B cell (primary cell): Measurements from ENCODE around the gene IL12A. TPM values are rescaled to one million over a fixed set of nuclear protein-coding genes. Genes with fewer than 3 reads are reported as not detected.

Experiments
- ATAC-seq: fragments of 200-7000 bp; cut with Tn5 transposase; one replicate; pipeline ENCODE4 v1.10.0; 2021; ENCODE audit warnings: low read depth, mild to moderate bottlenecking, moderate number of reproducible peaks, moderate library complexity
- CTCF ChIA-PET: fragments of 350-600 bp; sonication (Branson Sonifier 250); formaldehyde crosslinking; loops from one replicate; lab custom pipeline; 2021; ENCODE audit warnings: antibody characterized with exemption, inconsistent platforms; lab: Charles Lee
- POLR2A ChIA-PET: fragments of 350-600 bp; sonication (Branson Sonifier 250); formaldehyde crosslinking; loops from one replicate; lab custom pipeline; 2021; ENCODE audit warnings: antibody characterized with exemption; lab: Charles Lee
- DNase-seq: peaks from one replicate; pipeline ENCODE4 v3.0.0; 2013
- H2AFZ ChIP-seq: 2 replicates; pipeline ENCODE4 v1.6.1; 2012; ENCODE audit warnings: mild to moderate bottlenecking, low read depth, low read length; ENCODE audit not compliant: insufficient read depth, poor library complexity, severe bottlenecking
- H3K27ac ChIP-seq, 2 donors: 1 replicate in 1 of 2; 2 replicates in 1 of 2; pipeline ENCODE4 v1.5.1; 2012 to 2013; ENCODE audit warnings: low read length in 2 of 2, mild to moderate bottlenecking in 2 of 2, moderate library complexity in 1 of 2
- H3K27me3 ChIP-seq, 4 experiments: fragments of 200-600 bp in 1 of 4; sonication (generic) in 1 of 4; replicated peaks in 1 of 4; 1 replicate in 2 of 4; 2 replicates in 2 of 4; pipeline versions ENCODE4 v1.6.1 to v1.7.0; 2013 to 2016; ENCODE audit warnings: low read length in 3 of 4, mild to moderate bottlenecking in 2 of 4, mixed read lengths in 1 of 4, moderate library complexity in 1 of 4; ENCODE audit not compliant: insufficient read depth in 4 of 4, control insufficient read depth in 3 of 4; ENCODE audit errors: control extremely low read depth in 1 of 4
- H3K36me3 ChIP-seq, 2 experiments: replicated peaks in 1 of 2; 1 replicate in 1 of 2; 2 replicates in 1 of 2; pipeline versions ENCODE4 v1.6.1 to v1.7.1; 2013; ENCODE audit warnings: low read length in 1 of 2; ENCODE audit not compliant: insufficient read depth in 2 of 2, control insufficient read depth in 1 of 2; ENCODE audit errors: control extremely low read depth in 1 of 2, extremely low read depth in 1 of 2
- H3K4me1 ChIP-seq, 2 donors: fragments of 200-600 bp in 1 of 2; sonication (generic) in 1 of 2; 1 replicate in 1 of 2; 2 replicates in 1 of 2; pipeline versions ENCODE4 v1.5.1 to v1.6.1; 2013 to 2017; ENCODE audit warnings: low read length in 2 of 2; ENCODE audit not compliant: control insufficient read depth in 2 of 2, insufficient read depth in 2 of 2
- H3K4me2 ChIP-seq: replicated peaks from 2 replicates; pipeline ENCODE3; 2012; ENCODE audit warnings: mild to moderate bottlenecking, low read depth, low read length; ENCODE audit not compliant: poor library complexity, severe bottlenecking
- H3K4me3 ChIP-seq, 5 experiments: fragments of 200-600 bp in 1 of 5; sonication (generic) in 1 of 5; 1 replicate in 3 of 5; 2 replicates in 2 of 5; pipeline versions ENCODE4 v1.5.1 to v1.7.0; 2011 to 2016; ENCODE audit warnings: low read length in 4 of 5, mild to moderate bottlenecking in 4 of 5, low read depth in 2 of 5, control low read depth in 1 of 5, moderate library complexity in 1 of 5; ENCODE audit not compliant: insufficient read depth in 1 of 5; ENCODE audit errors: control extremely low read depth in 1 of 5, extremely low read depth in 1 of 5
- H3K79me2 ChIP-seq: fragments of 200-600 bp; sonication (generic); one replicate; pipeline ENCODE4 v1.6.0; 2016; ENCODE audit warnings: low read length; ENCODE audit not compliant: control insufficient read depth, insufficient read depth
- H3K9ac ChIP-seq: fragments of 200-600 bp; sonication (generic); 2 replicates; pipeline ENCODE4 v1.6.1; 2017; ENCODE audit warnings: mild to moderate bottlenecking, low read length, moderate library complexity
- H3K9me3 ChIP-seq, 3 donors: one replicate each; pipeline versions ENCODE4 v1.6.1 to v1.7.1; 2013; ENCODE audit warnings: low read length in 2 of 3; ENCODE audit not compliant: control insufficient read depth in 2 of 3, insufficient read depth in 1 of 3; ENCODE audit errors: control extremely low read depth in 1 of 3
- H4K20me1 ChIP-seq: 2 replicates; pipeline ENCODE4 v1.6.0; 2012; ENCODE audit warnings: mild to moderate bottlenecking, low read length; ENCODE audit not compliant: insufficient read depth, control insufficient read depth, poor library complexity, severe bottlenecking
- H3K27ac Mint-ChIP-seq: one replicate; pipeline ENCODE4 v1.8.0; 2021; ENCODE audit warnings: mixed read lengths
- H3K27me3 Mint-ChIP-seq: one replicate; pipeline ENCODE4 v1.8.0; 2021; ENCODE audit warnings: mixed read lengths
- H3K4me1 Mint-ChIP-seq: one replicate; pipeline ENCODE4 v1.8.0; 2021; ENCODE audit warnings: mixed read lengths
- H3K4me3 Mint-ChIP-seq: one replicate; pipeline ENCODE4 v1.8.0; 2021; ENCODE audit warnings: mixed read lengths
- H3K9me3 Mint-ChIP-seq: one replicate; pipeline ENCODE4 v1.8.0; 2022; ENCODE audit warnings: mixed read lengths; ENCODE audit not compliant: insufficient read depth
- EZH2 ChIP-seq: IDR thresholded peaks from 2 replicates; pipeline ENCODE4 v1.6.1; 2012; ENCODE audit warnings: borderline replicate concordance, low read depth, mild to moderate bottlenecking, moderate library complexity, low read length; ENCODE audit not compliant: insufficient read depth, poor library complexity, severe bottlenecking
- WGBS: methylation state at CpG from one replicate; pipeline ENCODE4 v1.1.5; 2013; ENCODE audit warnings: missing lambda C conversion rate; ENCODE audit not compliant: insufficient coverage; 5-methylcytosine and 5-hydroxymethylcytosine counted together
- intact Hi-C: fragments of 100-400 bp; cut with micrococcal nuclease; formaldehyde crosslinking; loops from one replicate; pipeline ENCODE4 v1.10.0; 2022
- polyA plus RNA-seq: library from polyadenylated mRNA; depleted of rRNA; stranded (reverse); fragments of >200 nt; gene quantifications from 2 replicates; pipeline ENCODE4 v1.2.3, GENCODE V29; 2012
- total RNA-seq, 2 donors: library from RNA; stranded (reverse); fragments of 120-200 nt in 1 of 2; gene quantifications; 1 replicate in 1 of 2; 2 replicates in 1 of 2; pipeline versions ENCODE4 v1.2.3 to v1.2.4, GENCODE V29; 2013 to 2022
- TF ChIP-seq, protein P1 (sequence below): fragments of 200-600 bp; IDR thresholded peaks from one replicate; pipeline ENCODE4 v1.8.0; 2022; ENCODE audit warnings: antibody characterized with exemption, mild to moderate bottlenecking

Gene IL12A
- total and polyA plus RNA-seq, 2 donors (not counting 1 experiment from before 2014, with no cell fraction given): 6.1 to 9.9 TPM

- ATAC-seq: no peak
- TF ChIP-seq EZH2: no peak
- TF ChIP-seq, protein P1, sequence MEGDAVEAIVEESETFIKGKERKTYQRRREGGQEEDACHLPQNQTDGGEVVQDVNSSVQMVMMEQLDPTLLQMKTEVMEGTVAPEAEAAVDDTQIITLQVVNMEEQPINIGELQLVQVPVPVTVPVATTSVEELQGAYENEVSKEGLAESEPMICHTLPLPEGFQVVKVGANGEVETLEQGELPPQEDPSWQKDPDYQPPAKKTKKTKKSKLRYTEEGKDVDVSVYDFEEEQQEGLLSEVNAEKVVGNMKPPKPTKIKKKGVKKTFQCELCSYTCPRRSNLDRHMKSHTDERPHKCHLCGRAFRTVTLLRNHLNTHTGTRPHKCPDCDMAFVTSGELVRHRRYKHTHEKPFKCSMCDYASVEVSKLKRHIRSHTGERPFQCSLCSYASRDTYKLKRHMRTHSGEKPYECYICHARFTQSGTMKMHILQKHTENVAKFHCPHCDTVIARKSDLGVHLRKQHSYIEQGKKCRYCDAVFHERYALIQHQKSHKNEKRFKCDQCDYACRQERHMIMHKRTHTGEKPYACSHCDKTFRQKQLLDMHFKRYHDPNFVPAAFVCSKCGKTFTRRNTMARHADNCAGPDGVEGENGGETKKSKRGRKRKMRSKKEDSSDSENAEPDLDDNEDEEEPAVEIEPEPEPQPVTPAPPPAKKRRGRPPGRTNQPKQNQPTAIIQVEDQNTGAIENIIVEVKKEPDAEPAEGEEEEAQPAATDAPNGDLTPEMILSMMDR: no peak
- ChIA-PET CTCF (no interaction called here), POLR2A (interaction anchor here (0.7 kb wide), 1 partner anchor 132 kb away, joined by 9 read pairs; no protein-coding TSS in a partner anchor)
- Mint-ChIP-seq H3K4me3 (no peak overlapping the region), H3K9me3 (no peaks in the 10 kb centered on the region), H3K27ac (no peak overlapping the region), H3K4me1 (peaks cover 5% of the 10 kb centered on the region), H3K27me3 (no peaks in the 10 kb centered on the region)
- H2AFZ ChIP-seq: no peak overlapping the region
- no peaks in the 10 kb centered on the region for H3K4me1 ChIP-seq
- H3K9me3 ChIP-seq: no peaks in the 10 kb centered on the region
- intact Hi-C loops: no loop called here
- no peak overlapping the region for H3K4me2 ChIP-seq
- H3K79me2 ChIP-seq: no peaks in the 10 kb centered on the region
- WGBS: 78% methylated on average over 4 of the region's 7 CpGs
- H3K9ac ChIP-seq: no peak overlapping the region
- no peaks in the 10 kb centered on the region for H3K27me3 ChIP-seq
- H4K20me1 ChIP-seq: no peaks in the 10 kb centered on the region
- no peaks in the 10 kb centered on the region for H3K36me3 ChIP-seq
- DNase-seq: no peak
- no peak overlapping the region for H3K27ac ChIP-seq
- no peak overlapping the region for H3K4me3 ChIP-seq
Measured at GRCh38 chr3:159964166-159964973, 24.3 kb upstream of the IL12A start.

- CTCF ChIA-PET: interaction anchor here (0.8 kb wide), 1 partner anchor 8 kb away, joined by 3 read pairs; no protein-coding TSS in a partner anchor
- POLR2A ChIA-PET: no interaction called here
Measured at GRCh38 chr3:159971311-159971710, 17.3 kb upstream of the IL12A start.

More at GRCh38 chr3:159971311-159971710, 17.3 kb upstream of the IL12A start:
- 95% methylated on average over 4 of the region's 7 CpGs for WGBS
- no peak overlapping the region for H3K27ac ChIP-seq
- H4K20me1 ChIP-seq: no peaks in the 10 kb centered on the region
- Mint-ChIP-seq H3K27ac (no peak overlapping the region), H3K4me3 (no peak overlapping the region), H3K9me3 (no peaks in the 10 kb centered on the region), H3K4me1 (no peaks in the 10 kb centered on the region), H3K27me3 (peaks cover 11% of the 10 kb centered on the region)
- intact Hi-C loops: no loop called here
- H3K36me3 ChIP-seq: no peaks in the 10 kb centered on the region
- ATAC-seq: no peak
- peaks cover 0 to 4% (median 0%) of the 10 kb centered on the region in 4 experiments for H3K27me3 ChIP-seq
- H3K9ac ChIP-seq: no peak overlapping the region
- TF ChIP-seq EZH2: no peak
- TF ChIP-seq, protein P1: no peak
- no peak for DNase-seq
- no peaks in the 10 kb centered on the region for H3K79me2 ChIP-seq
- no peak overlapping the region for H2AFZ ChIP-seq
- H3K4me1 ChIP-seq: no peaks in the 10 kb centered on the region
- H3K9me3 ChIP-seq: no peaks in the 10 kb centered on the region
- H3K4me3 ChIP-seq: no peak overlapping the region
- H3K4me2 ChIP-seq: no peak overlapping the region
